ENCODE results near the gene SSR3.

DNA sequence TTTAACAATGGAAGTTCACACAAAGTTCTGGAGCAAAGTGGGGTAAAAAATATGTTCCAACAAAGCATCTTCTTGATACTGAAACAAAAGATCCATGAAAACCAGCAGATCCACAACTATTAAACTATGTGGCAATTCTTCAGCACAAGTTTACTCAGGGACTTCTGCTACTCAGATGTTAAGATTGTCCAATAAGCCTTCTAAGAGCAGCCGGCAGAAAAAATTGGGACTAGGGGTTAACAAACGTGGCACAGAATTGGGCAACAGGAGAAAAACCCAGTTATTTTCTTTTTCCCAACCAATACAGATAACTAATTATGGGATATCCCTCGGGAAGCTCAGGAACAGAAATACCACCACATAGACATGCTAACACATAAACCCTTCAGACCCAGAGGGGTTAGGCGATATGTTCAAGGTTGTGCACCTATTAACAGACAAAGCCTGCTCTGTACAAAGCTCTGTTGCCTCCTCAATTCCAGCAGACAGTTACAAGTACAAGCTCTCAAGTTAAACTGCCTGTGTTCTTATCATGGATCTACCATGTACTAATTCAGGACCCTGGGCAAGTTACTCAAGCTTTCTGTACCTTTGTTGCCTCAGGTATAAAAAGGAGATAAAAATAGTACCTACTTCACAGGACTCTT lies 6.8 kb downstream of the SSR3 start:
- TF ChIP-seq, protein P1, sequence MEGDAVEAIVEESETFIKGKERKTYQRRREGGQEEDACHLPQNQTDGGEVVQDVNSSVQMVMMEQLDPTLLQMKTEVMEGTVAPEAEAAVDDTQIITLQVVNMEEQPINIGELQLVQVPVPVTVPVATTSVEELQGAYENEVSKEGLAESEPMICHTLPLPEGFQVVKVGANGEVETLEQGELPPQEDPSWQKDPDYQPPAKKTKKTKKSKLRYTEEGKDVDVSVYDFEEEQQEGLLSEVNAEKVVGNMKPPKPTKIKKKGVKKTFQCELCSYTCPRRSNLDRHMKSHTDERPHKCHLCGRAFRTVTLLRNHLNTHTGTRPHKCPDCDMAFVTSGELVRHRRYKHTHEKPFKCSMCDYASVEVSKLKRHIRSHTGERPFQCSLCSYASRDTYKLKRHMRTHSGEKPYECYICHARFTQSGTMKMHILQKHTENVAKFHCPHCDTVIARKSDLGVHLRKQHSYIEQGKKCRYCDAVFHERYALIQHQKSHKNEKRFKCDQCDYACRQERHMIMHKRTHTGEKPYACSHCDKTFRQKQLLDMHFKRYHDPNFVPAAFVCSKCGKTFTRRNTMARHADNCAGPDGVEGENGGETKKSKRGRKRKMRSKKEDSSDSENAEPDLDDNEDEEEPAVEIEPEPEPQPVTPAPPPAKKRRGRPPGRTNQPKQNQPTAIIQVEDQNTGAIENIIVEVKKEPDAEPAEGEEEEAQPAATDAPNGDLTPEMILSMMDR (conservative IDR thresholded peaks at IDR 0.05; ENCODE audit: low read depth, low read length): no peak
- TF ChIP-seq EZH2 (IDR thresholded peaks at IDR 0.05; ENCODE audit: low read length, unreplicated experiment): no peak
